ENCODE measurements around the gene TCP10L. TPM values are rescaled to one million over a fixed set of nuclear protein-coding genes. Genes with fewer than 3 reads are reported as not detected.

TCP10L gene
- total and polyA plus RNA-seq, 2 of the 8 experiments (the other 6 are each of a cell fraction or from before 2014, with no cell fraction given): 0.45 to 0.99 TPM

GRCh38 chr21:32569261-32570230 is 15.8 kb downstream of the TCP10L start:
- peak overlapping the region; percentile 87 for H4K8ac ChIP-seq (ENCODE audit: extremely low read depth, insufficient read depth, low read length)
- H3K23me2 ChIP-seq (ENCODE audit: low read depth, low read length): peaks cover 7% of the 10 kb centered on the region; the same call in 1 of the 2 replicates
- peak overlapping the region; percentile 19 for H4K5ac ChIP-seq (ENCODE audit: insufficient read length, low read depth, low read length)
- peak overlapping the region; percentile 9 to 62 (median 34); a peak in 6 of 7 replicates for H3K9ac ChIP-seq (replicated peaks in 1 of 4; ENCODE audit: extremely low read depth in 1 of 4, low read depth in 3 of 4, low read length in 3 of 4)
- no peaks in the 10 kb centered on the region; a peak in 2 of 8 replicates for H3K36me3 ChIP-seq (ENCODE audit: control insufficient read depth in 2 of 4, insufficient read depth in 4 of 4, low read length in 3 of 4)
- H3K14ac ChIP-seq (ENCODE audit: insufficient read length): no peak overlapping the region
- H2BK120ac ChIP-seq (replicated peaks; ENCODE audit: low read depth, low read length): peak overlapping the region; percentile 47
- WGBS, 2 experiments (ENCODE audit: extremely low coverage in 1 of 2, insufficient coverage in 1 of 2, insufficient read length in 1 of 2, insufficient replicate concordance in 2 of 2, low coverage in 1 of 2, low lambda C conversion rate in 2 of 2, missing lambda C conversion rate in 1 of 2): 11% methylated on average over 59 of the region's 61 CpGs; no CpG with 5 or more reads in 1 of the 2 experiments
- peak overlapping the region; percentile 82; the same call in 1 of the 2 replicates for H2BK12ac ChIP-seq (ENCODE audit: low read depth, low read length)
- ChIA-PET CTCF (ENCODE audit: partially characterized antibody) (interaction anchor here (0.7 to 4.2 kb wide), 39 partner anchors 8 to 494 kb away, joined by 3 to 23 read pairs (median 5); no protein-coding TSS in a partner anchor), POLR2A (ENCODE audit: partially characterized antibody) (interaction anchor here (1.0 to 1.2 kb wide), 2 partner anchors 8 to 36 kb away, joined by 3 to 4 read pairs; no protein-coding TSS in a partner anchor)
- H3K4ac ChIP-seq (replicated peaks; ENCODE audit: insufficient read length, low read depth, low read length): no peak overlapping the region
- peak overlapping the region; percentile 89 for H2AFZ ChIP-seq (ENCODE audit: low read length)
- H3K4me2 ChIP-seq (ENCODE audit: insufficient read depth in 1 of 2, low read depth in 2 of 2, low read length in 2 of 2): peak overlapping the region; percentile 70 to 96
- no peaks in the 10 kb centered on the region for H3K79me1 ChIP-seq (ENCODE audit: low read depth, low read length)
- peaks cover 0 to 6% of the 10 kb centered on the region in 2 experiments; a peak in 2 of 4 replicates for H3K9me3 ChIP-seq (ENCODE audit: insufficient read depth in 2 of 2, low read depth in 1 of 2, low read length in 1 of 2)
- no peaks in the 10 kb centered on the region for H4K20me1 ChIP-seq (replicated peaks in 1 of 2; ENCODE audit: control insufficient read depth in 1 of 2, insufficient read depth in 2 of 2, low read length in 2 of 2)
- peak; percentile 85 for FAIRE-seq
- H3K56ac ChIP-seq (replicated peaks; ENCODE audit: insufficient read length, low read depth, low read length): peak overlapping the region; percentile 42
- peak overlapping the region; percentile 8 for H4K91ac ChIP-seq (replicated peaks; ENCODE audit: insufficient read length, low read length)
- H3K23ac ChIP-seq (ENCODE audit: insufficient read length): no peak overlapping the region
- H3K27me3 ChIP-seq (replicated peaks in 1 of 4; ENCODE audit: control insufficient read depth in 3 of 4, extremely low read depth in 1 of 4, insufficient read depth in 3 of 4, low read length in 3 of 4): peaks cover 0 to 2% (median 0%) of the 10 kb centered on the region in 4 experiments; a peak in 1 of 7 replicates
- H2AK5ac ChIP-seq (ENCODE audit: low read depth, low read length): no peak overlapping the region
- no peak overlapping the region for H3K27ac ChIP-seq (ENCODE audit: low read depth, low read length)
- peak; percentile 50 to 89 for DNase-seq (ENCODE audit: low read depth in 1 of 2, low spot score in 2 of 2)
- H3K18ac ChIP-seq (ENCODE audit: extremely low read depth, low read length): peak overlapping the region; percentile 72; the same call in 1 of the 2 replicates
- peaks cover 0 to 7% (median 3%) of the 10 kb centered on the region in 4 experiments; a peak in 4 of 7 replicates for H3K4me1 ChIP-seq (replicated peaks in 1 of 4; ENCODE audit: control insufficient read depth in 3 of 4, insufficient read depth in 4 of 4, low read length in 3 of 4)
- H3K79me2 ChIP-seq (ENCODE audit: control insufficient read depth in 1 of 2, insufficient read depth in 2 of 2, low read length in 2 of 2): no peaks in the 10 kb centered on the region
- H2BK20ac ChIP-seq (ENCODE audit: low read length): peak overlapping the region; percentile 35; the same call in 1 of the 2 replicates
- 0 out of 2 replicates have a peak overlapping the region, but pooled peaks have one; percentile 54 for H2BK5ac ChIP-seq (ENCODE audit: low read depth, low read length)
- H2BK15ac ChIP-seq (ENCODE audit: low read length): peak overlapping the region; percentile 98
- H3K4me3 ChIP-seq (ENCODE audit: extremely low read depth in 1 of 4, insufficient read depth in 2 of 4, low read depth in 3 of 4, low read length in 4 of 4): peak overlapping the region; percentile 39 to 79 (median 74)
- peak; percentile 77 to 97 (median 82) for TF ChIP-seq CTCF (IDR thresholded peaks at IDR 0.05; ENCODE audit: control extremely low read depth in 1 of 3, insufficient read depth in 1 of 3, low read depth in 1 of 3, low read length in 3 of 3)
- no peak for TF ChIP-seq KDM5A (IDR thresholded peaks at IDR 0.05; ENCODE audit: low read length)
- peak in 1 of 2 experiments; percentile 31; a peak in 2 of 3 replicates for TF ChIP-seq POLR2A (IDR thresholded peaks at IDR 0.05; ENCODE audit: control extremely low read depth in 1 of 2, low read depth in 2 of 2, low read length in 2 of 2)
- TF ChIP-seq SIN3A (conservative IDR thresholded peaks at IDR 0.05 in 1 of 2, IDR thresholded peaks at IDR 0.05 in 1 of 2; ENCODE audit: low read depth in 1 of 2, low read length in 2 of 2): no peak
- TF ChIP-seq GABPA (IDR thresholded peaks at IDR 0.05; ENCODE audit: borderline replicate concordance, insufficient read depth, low read length): no peak; the same call in 1 of the 2 replicates
- TF ChIP-seq TAF7 (optimal IDR thresholded peaks at IDR 0.05; ENCODE audit: borderline replicate concordance, low read depth, low read length): peak; percentile 53
- 0 out of 2 replicates have a peak, but pooled peaks have one; percentile 32 for TF ChIP-seq SP1 (IDR thresholded peaks at IDR 0.05; ENCODE audit: low read depth, low read length)

Measured in H1 (cell line).